ENCODE data around the gene EPHA10.

Gene EPHA10

GRCh38 chr1:37793773-37794371, 29.0 kb upstream of the EPHA10 start, which contains the start of gene MANEAL (continued):
- TF ChIP-seq ZNF677 (tag by site-specific recombination; IDR thresholded peaks at IDR 0.05) (0 out of 2 replicates have a peak, but pooled peaks have one; percentile 38), EGR2 (tag by site-specific recombination; IDR thresholded peaks at IDR 0.05; ENCODE audit: low read depth) (peak; percentile 30; the same call in 1 of the 2 replicates), ZNF692 (tag by site-specific recombination; IDR thresholded peaks at IDR 0.05) (peak; percentile 71; the same call in 1 of the 2 replicates), ZNF223 (tag by site-specific recombination; IDR thresholded peaks at IDR 0.05) (no peak), ZNF791 (tag by site-specific recombination; IDR thresholded peaks at IDR 0.05) (no peak), ZNF701 (tag by site-specific recombination; IDR thresholded peaks at IDR 0.05) (no peak), OVOL3 (tag by site-specific recombination; IDR thresholded peaks at IDR 0.05) (no peak), RBAK (tag by site-specific recombination; IDR thresholded peaks at IDR 0.05) (no peak), ZSCAN16 (tag by site-specific recombination; IDR thresholded peaks at IDR 0.05) (peak; percentile 71; the same call in 1 of the 2 replicates), REPIN1 (tag by site-specific recombination; IDR thresholded peaks at IDR 0.05; ENCODE audit: low read depth) (no peak), SP3 (tag by site-specific recombination; IDR thresholded peaks at IDR 0.05) (peak; percentile 73), ZNF37A (tag by site-specific recombination; IDR thresholded peaks at IDR 0.05) (no peak), ZFP41 (tag by site-specific recombination; IDR thresholded peaks at IDR 0.05; ENCODE audit: borderline replicate concordance) (no peak), PBX3 (CRISPR knock-in tag; IDR thresholded peaks at IDR 0.05) (peak; percentile 70; the same call in 1 of the 2 replicates), HOXD13 (CRISPR knock-in tag; IDR thresholded peaks at IDR 0.05; ENCODE audit: borderline replicate concordance) (no peak), ZNF555 (tag by site-specific recombination; conservative IDR thresholded peaks at IDR 0.05) (no peak), ZNF112 (tag by site-specific recombination; IDR thresholded peaks at IDR 0.05) (no peak), BCL6B (tag by site-specific recombination; IDR thresholded peaks at IDR 0.05) (no peak), ZNF302 (tag by site-specific recombination; IDR thresholded peaks at IDR 0.05; ENCODE audit: low read depth) (no peak), ZNF843 (tag by site-specific recombination; IDR thresholded peaks at IDR 0.05) (no peak), PATZ1 (tag by site-specific recombination; IDR thresholded peaks at IDR 0.05) (peak; percentile 44; the same call in 1 of the 2 replicates), ZNF518A (tag by site-specific recombination; conservative IDR thresholded peaks at IDR 0.05; ENCODE audit: low read depth) (no peak), ZNF24 (tag by site-specific recombination; IDR thresholded peaks at IDR 0.05) (no peak), HIC1 (tag by site-specific recombination; IDR thresholded peaks at IDR 0.05) (no peak)
